BLaER1 treated with 17β-estradiol and CSF1 and Interleukin-3, amounts not matched to agents 10 nM and 100 nM (cell line): ENCODE data around the gene UGT1A7.
"Not testable (repeated sequence)": the region's sequence is repeated elsewhere in the genome, so short reads cannot be mapped to it uniquely, and the experiment has no call there.

ENCODE experiments used
- H3K27ac ChIP-seq, 11 experiments: shearing (Covaris generic); formaldehyde crosslinking; 2 replicates each; pipeline ENCODE4 v1.8.1; 2022
- H3K27me3 ChIP-seq, 11 experiments: shearing (Covaris generic); formaldehyde crosslinking; 2 replicates each; pipeline ENCODE4 v1.8.1; 2022
- H3K36me3 ChIP-seq, 11 experiments: shearing (Covaris generic); formaldehyde crosslinking; 2 replicates each; pipeline ENCODE4 v1.8.1; 2022
- H3K4me1 ChIP-seq, 10 experiments: shearing (Covaris generic); formaldehyde crosslinking; 2 replicates each; pipeline ENCODE4 v1.8.1; 2022
- H3K4me2 ChIP-seq, 11 experiments: shearing (Covaris generic); formaldehyde crosslinking; 2 replicates each; pipeline ENCODE4 v1.8.1; 2022
- H3K4me3 ChIP-seq, 10 experiments: shearing (Covaris generic); formaldehyde crosslinking; 2 replicates each; pipeline ENCODE4 v1.8.1; 2022
- H3K9ac ChIP-seq, 11 experiments: shearing (Covaris generic); formaldehyde crosslinking; 2 replicates each; pipeline ENCODE4 v1.8.1; 2022
- H3K9me3 ChIP-seq, 11 experiments: shearing (Covaris generic); formaldehyde crosslinking; replicated peaks in 1 of 11; 2 replicates each; pipeline ENCODE4 v1.8.1; 2022
- H4K20me1 ChIP-seq, 11 experiments: shearing (Covaris generic); formaldehyde crosslinking; 2 replicates each; pipeline ENCODE4 v1.8.1; 2022
- Cebpa-rat ChIP-seq, 11 experiments: shearing (Covaris generic); IDR thresholded peaks; 2 replicates each; pipeline ENCODE4 v1.8.1; 2022

UGT1A7 gene

DNA sequence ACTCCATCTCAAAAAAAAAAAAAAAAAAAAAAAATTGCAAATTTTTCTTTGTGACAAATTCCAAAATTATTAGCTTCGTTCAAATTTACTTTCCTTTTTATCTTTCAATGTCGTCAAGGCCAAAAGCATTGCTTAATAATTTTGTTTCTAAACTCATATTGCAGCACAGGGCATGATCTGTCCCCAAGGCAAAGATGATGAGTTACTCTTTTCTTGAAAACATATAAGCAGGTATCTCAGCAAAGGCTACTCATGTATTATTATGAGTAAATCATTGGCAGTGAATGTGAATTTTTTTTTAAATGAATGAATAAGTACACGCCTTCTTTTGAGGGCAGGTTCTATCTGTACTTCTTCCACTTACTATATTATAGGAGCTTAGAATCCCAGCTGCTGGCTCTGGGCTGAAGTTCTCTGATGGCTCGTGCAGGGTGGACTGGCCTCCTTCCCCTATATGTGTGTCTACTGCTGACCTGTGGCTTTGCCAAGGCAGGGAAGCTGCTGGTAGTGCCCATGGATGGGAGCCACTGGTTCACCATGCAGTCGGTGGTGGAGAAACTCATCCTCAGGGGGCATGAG is at the start of gene UGT1A7:
UGT1A7 (plus strand) TSS at position 381 of the 579 bp plus-strand sequence; CDS start at position 418, 37 bp downstream.
- H3K4me2 ChIP-seq = peak within 1 kb of the TSS in 10 of 11 experiments; percentile 9 to 48 (median 42); a peak in 14 of 22 replicates
- no peak within 1 kb of the TSS for H3K9ac ChIP-seq
- no peaks in the 10 kb centered on the region for H4K20me1 ChIP-seq
- no peaks in the 10 kb centered on the region for H3K9me3 ChIP-seq
- no peak for TF ChIP-seq Cebpa-rat (IDR thresholded peaks at IDR 0.05)
- H3K27ac ChIP-seq = no peak within 1 kb of the TSS
- no peak within 1 kb of the TSS for H3K4me3 ChIP-seq
- H3K4me1 ChIP-seq = peaks cover 6 to 14% (median 9%) of the 10 kb centered on the region in 10 experiments; a peak in 18 of 20 replicates
- H3K27me3 ChIP-seq = no peaks in the 10 kb centered on the region
- H3K36me3 ChIP-seq = no peaks in the 10 kb centered on the region

DNA sequence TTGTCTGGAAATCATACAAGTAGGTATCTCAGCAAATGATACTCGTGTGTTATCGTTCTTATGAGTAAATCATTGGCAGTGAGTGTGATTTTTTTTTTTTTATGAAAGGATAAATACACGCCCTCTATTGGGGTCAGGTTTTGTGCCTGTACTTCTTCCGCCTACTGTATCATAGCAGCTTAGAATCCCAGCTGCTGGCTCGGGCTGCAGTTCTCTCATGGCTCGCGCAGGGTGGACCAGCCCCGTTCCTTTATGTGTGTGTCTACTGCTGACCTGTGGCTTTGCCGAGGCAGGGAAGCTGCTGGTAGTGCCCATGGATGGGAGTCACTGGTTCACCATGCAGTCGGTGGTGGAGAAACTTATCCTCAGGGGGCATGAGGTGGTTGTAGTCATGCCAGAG is 45.4 kb upstream of the UGT1A7 start, which contains the start of gene UGT1A10:
UGT1A10 (plus strand) TSS at position 143 of the 400 bp plus-strand sequence; CDS start at position 218, 75 bp downstream.
- not testable (repeated sequence) for H3K4me3 ChIP-seq, H3K4me1 ChIP-seq, H3K4me2 ChIP-seq, H3K27me3 ChIP-seq, H3K9ac ChIP-seq, H3K27ac ChIP-seq, H4K20me1 ChIP-seq, H3K36me3 ChIP-seq
- 0 out of 22 replicates have a peak, but pooled peaks cover 0 to 12% (median 0%) of the 10 kb centered on the region in 11 experiments for H3K9me3 ChIP-seq

DNA sequence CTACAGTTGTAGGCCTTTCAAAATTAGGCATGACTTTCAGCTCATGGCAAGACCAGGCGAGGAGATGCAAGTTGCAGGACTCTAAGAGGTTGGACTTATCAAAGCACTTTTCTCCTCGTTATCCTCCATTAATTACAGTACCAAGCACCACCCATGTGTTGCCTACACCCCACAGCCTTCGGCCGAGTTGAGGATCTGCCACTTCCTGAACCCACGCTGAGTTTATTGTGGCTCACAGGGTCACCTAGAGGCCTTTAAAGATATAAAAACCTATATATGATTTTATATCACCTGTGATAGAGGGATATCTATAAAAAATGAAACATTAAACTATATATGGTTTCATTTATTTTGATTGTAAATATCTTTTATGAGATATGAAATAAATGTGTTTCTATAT is 42.9 kb upstream of the UGT1A7 start:
- TF ChIP-seq Cebpa-rat (IDR thresholded peaks at IDR 0.05) = no peak
- Histone ChIP-seq H3K27me3 (no peaks in the 10 kb centered on the region), H3K4me2 (no peak overlapping the region), H3K9me3 (peaks cover 13 to 26% (median 22%) of the 10 kb centered on the region in 11 experiments; a peak in 19 of 22 replicates), H3K4me3 (no peak overlapping the region), H3K27ac (no peak overlapping the region), H3K9ac (no peak overlapping the region), H4K20me1 (no peaks in the 10 kb centered on the region), H3K4me1 (no peaks in the 10 kb centered on the region), H3K36me3 (no peaks in the 10 kb centered on the region)

DNA sequence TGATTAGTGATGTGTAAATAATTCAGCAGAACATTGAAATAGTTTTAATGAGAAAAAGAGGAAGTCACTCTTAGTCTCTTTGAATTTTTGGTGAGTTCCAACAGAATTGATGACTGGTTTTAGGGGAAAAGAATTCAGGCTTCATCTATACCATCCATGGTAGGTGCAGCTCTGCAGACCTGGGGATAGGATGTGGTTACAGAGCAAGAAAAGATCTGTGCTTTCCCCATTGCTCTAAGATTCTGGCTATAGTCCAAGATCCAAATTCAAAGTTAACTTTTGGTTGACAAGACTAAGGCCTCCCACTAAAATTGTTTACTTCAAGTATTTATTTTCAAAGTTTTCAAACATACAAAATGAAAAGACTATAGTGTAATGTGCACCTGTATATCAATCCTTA is 41.8 kb upstream of the UGT1A7 start:
- Histone ChIP-seq H3K36me3 (no peaks in the 10 kb centered on the region), H3K9ac (no peak overlapping the region), H3K27me3 (no peaks in the 10 kb centered on the region), H4K20me1 (no peaks in the 10 kb centered on the region), H3K4me1 (no peaks in the 10 kb centered on the region), H3K27ac (no peak overlapping the region), H3K9me3 (peaks cover 21 to 36% (median 32%) of the 10 kb centered on the region in 11 experiments), H3K4me3 (no peak overlapping the region), H3K4me2 (no peak overlapping the region)
- TF ChIP-seq Cebpa-rat (IDR thresholded peaks at IDR 0.05) = no peak

DNA sequence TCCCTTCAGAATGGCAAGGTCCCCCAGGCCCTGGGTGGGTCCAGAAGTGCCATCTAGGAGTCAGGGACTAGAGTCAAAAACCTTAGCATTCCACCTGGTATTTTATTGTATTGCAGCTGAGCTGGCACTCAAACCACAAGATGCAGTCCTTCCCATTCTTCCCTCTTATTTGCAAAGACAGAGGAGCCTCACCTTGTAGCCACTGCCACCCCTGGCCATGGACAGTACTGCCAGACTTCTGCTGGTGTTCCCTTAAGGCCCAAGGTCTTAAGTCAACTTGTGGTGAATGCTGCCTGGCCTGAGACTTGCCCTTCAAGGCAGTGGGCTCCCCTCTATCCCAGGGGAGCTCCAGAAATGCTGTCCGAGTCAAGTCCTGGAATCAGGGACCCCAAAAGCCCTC is 38.6 kb upstream of the UGT1A7 start:
- Histone ChIP-seq H3K4me2 (no peak overlapping the region), H4K20me1 (no peaks in the 10 kb centered on the region), H3K9me3 (peaks cover 46 to 66% (median 57%) of the 10 kb centered on the region in 11 experiments), H3K9ac (no peak overlapping the region), H3K27ac (no peak overlapping the region), H3K36me3 (no peaks in the 10 kb centered on the region; a peak in 2 of 22 replicates), H3K27me3 (no peaks in the 10 kb centered on the region), H3K4me1 (no peaks in the 10 kb centered on the region), H3K4me3 (no peak overlapping the region)
- no peak for TF ChIP-seq Cebpa-rat (IDR thresholded peaks at IDR 0.05)

DNA sequence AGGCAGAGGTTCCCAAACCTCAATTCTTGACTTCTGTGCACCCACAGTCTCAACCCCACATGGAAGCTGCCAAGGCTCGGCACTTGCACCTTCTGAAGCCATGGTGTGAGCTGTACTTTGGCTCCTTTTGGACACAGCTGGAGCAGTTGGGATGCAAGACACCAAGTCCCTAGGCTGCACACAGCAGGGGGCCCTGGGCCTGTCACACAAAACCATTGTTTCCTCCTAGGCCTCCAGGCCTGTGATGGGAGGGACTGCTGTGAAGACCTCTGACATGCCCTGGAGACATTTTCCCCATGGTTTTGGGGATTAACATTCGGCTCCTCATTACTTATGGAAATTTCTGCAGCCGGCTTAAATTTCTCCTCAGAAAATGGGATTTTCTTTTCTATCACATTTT is 35.7 kb upstream of the UGT1A7 start:
- not testable (repeated sequence) for H3K9ac ChIP-seq, H3K4me2 ChIP-seq, H3K4me3 ChIP-seq, H3K4me1 ChIP-seq, H3K36me3 ChIP-seq, H3K27ac ChIP-seq, H3K27me3 ChIP-seq, H4K20me1 ChIP-seq
- peaks cover 46 to 66% (median 57%) of the 10 kb centered on the region in 11 experiments for H3K9me3 ChIP-seq

DNA sequence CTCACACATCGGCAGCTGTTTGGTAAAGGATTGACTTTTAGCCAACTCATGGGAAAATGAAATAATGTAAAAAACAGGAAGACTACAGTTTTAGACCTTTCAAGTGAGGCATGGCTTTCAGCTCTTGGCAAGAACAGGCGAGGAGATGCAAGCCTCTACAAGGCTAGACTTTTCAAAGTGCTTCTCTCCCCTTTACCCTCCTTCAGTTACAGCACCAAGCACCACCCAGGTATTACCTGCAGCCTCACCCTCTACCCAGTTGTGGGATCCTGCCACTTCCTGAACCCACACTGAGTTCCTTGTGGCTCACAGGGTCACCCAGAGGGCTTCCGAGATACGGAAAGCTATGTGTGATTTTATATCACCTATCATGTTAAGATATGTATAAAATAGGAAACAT is 30.7 kb upstream of the UGT1A7 start:
- no peak for TF ChIP-seq Cebpa-rat (IDR thresholded peaks at IDR 0.05)
- no peaks in the 10 kb centered on the region for H3K27me3 ChIP-seq
- H3K9me3 ChIP-seq = peaks cover 12 to 19% (median 14%) of the 10 kb centered on the region in 11 experiments
- no peak overlapping the region for H3K4me3 ChIP-seq
- H3K4me2 ChIP-seq = no peak overlapping the region
- no peak overlapping the region for H3K9ac ChIP-seq
- no peak overlapping the region for H3K27ac ChIP-seq
- no peaks in the 10 kb centered on the region for H4K20me1 ChIP-seq
- H3K4me1 ChIP-seq = no peaks in the 10 kb centered on the region
- H3K36me3 ChIP-seq = no peaks in the 10 kb centered on the region; a peak in 1 of 22 replicates

DNA sequence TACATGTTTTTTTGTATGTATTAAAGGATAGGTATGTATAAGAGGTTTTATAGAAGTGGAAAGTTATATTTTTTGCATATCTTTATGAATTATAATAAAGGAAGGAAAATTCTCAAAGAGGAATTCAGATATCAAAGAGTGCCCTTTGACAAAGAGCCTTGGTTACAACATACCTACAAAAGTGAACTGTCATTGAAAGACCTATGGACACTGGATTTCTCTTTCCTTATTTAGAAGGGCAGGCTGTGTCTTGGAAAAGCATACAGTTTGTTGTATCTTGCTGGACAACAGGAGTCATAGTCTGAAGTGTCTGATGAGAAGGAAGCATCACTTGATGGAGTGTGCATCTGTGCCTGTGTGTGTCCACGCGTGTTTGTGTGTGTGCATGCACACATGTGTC is 30.3 kb upstream of the UGT1A7 start:
- Histone ChIP-seq H3K9me3 (peaks cover 8 to 14% (median 10%) of the 10 kb centered on the region in 11 experiments), H3K36me3 (no peaks in the 10 kb centered on the region), H4K20me1 (no peaks in the 10 kb centered on the region), H3K4me3 (no peak overlapping the region), H3K27ac (no peak overlapping the region), H3K4me2 (no peak overlapping the region), H3K9ac (no peak overlapping the region), H3K27me3 (no peaks in the 10 kb centered on the region), H3K4me1 (no peaks in the 10 kb centered on the region)
- TF ChIP-seq Cebpa-rat (IDR thresholded peaks at IDR 0.05) = no peak

DNA sequence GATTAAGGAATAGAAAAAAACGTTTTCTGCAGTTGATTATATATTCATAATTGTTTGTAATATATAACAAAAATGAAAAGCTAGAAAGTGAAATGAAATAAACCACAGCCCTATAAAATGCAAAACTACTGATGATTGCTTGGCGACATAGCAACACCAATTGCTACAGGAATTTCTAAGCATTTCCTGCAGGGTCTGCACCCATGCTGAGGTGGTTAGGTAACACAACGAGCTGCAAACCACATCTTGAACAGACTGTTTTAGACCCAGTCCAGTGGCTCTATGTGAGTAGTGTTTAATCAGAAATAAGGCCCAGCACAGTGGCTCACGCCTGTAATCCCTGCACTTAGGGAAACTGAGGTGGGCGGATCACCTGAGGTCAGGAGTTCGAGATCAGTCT is 27.2 kb upstream of the UGT1A7 start:
- Histone ChIP-seq H3K4me2 (no peak overlapping the region), H3K4me3 (no peak overlapping the region), H3K9ac (no peak overlapping the region), H3K4me1 (no peaks in the 10 kb centered on the region), H3K27ac (no peak overlapping the region), H3K9me3 (no peaks in the 10 kb centered on the region), H3K36me3 (no peaks in the 10 kb centered on the region), H3K27me3 (no peaks in the 10 kb centered on the region), H4K20me1 (no peaks in the 10 kb centered on the region)
- no peak for TF ChIP-seq Cebpa-rat (IDR thresholded peaks at IDR 0.05)

DNA sequence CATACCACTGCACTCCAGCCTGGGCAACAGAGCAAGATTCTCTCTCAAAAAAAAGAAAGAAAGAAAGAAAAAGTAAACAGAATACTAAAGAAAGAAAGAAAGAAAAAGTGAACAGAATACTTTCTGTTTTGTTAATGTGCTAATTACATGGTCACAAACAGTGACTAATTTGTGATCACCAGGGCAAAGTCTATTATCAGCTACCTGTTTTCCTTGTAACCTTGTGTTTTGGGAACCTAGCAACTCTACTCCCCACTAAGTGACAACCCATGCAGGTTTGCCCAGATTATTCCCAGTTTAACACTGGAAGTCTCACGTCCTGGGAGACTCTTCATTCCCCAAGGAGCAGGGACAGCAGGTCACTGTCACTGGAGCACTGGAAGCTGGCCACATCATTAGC is 26.7 kb upstream of the UGT1A7 start:
- H4K20me1 ChIP-seq = no peaks in the 10 kb centered on the region
- H3K4me2 ChIP-seq = no peak overlapping the region
- no peaks in the 10 kb centered on the region for H3K27me3 ChIP-seq
- H3K36me3 ChIP-seq = no peaks in the 10 kb centered on the region
- no peaks in the 10 kb centered on the region for H3K9me3 ChIP-seq
- H3K9ac ChIP-seq = no peak overlapping the region
- H3K4me3 ChIP-seq = no peak overlapping the region
- TF ChIP-seq Cebpa-rat (IDR thresholded peaks at IDR 0.05) = no peak
- H3K4me1 ChIP-seq = no peaks in the 10 kb centered on the region
- no peak overlapping the region for H3K27ac ChIP-seq

DNA sequence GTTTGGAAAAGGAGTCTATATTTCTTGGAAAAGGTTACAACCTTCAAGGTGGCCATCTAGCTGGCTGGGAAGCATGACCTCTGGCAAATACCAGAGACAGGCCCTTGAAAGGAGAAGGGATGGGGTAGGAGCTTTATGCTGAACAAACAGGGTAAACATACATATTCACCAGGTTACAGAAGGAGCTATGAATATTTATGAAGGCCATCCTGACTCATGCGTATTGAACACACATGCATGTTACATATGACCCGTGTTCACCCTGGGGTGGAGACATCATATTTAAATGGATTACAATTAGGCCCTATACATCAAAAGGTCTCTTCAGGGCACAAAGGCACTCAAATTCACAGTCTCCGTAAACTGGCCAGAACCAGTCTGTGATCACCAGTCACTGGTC is 25.8 kb upstream of the UGT1A7 start:
- H3K9ac ChIP-seq, H3K27ac ChIP-seq, H3K27me3 ChIP-seq: not testable (repeated sequence)

More for the DNA sequence above, 25.8 kb upstream of the UGT1A7 start:
- not testable (repeated sequence) for H3K9me3 ChIP-seq, H3K36me3 ChIP-seq, H3K4me1 ChIP-seq, H4K20me1 ChIP-seq, H3K4me2 ChIP-seq, H3K4me3 ChIP-seq
